Gastroesophageal sphincter (tissue), 3 donors: ENCODE data around the gene MAP4K2.

Source experiments
- POLR2A ChIP-seq, 2 donors: fragments of 450-650 bp; IDR thresholded peaks; one replicate each; pipeline ENCODE4 v1.6.1; 2017; ENCODE audit warnings: antibody characterized with exemption in 2 of 2, mild to moderate bottlenecking in 2 of 2, moderate library complexity in 1 of 2
- TF ChIP-seq, protein P1 (sequence below), 4 experiments: fragments of 200-600 bp in 2 of 4; fragments of 450-650 bp in 2 of 4; sonication (generic) in 1 of 4; IDR thresholded peaks; one replicate each; pipeline ENCODE4 v1.5.1; 2017 to 2019; ENCODE audit warnings: antibody characterized with exemption in 4 of 4, mild to moderate bottlenecking in 2 of 4, moderate library complexity in 2 of 4

DNA sequence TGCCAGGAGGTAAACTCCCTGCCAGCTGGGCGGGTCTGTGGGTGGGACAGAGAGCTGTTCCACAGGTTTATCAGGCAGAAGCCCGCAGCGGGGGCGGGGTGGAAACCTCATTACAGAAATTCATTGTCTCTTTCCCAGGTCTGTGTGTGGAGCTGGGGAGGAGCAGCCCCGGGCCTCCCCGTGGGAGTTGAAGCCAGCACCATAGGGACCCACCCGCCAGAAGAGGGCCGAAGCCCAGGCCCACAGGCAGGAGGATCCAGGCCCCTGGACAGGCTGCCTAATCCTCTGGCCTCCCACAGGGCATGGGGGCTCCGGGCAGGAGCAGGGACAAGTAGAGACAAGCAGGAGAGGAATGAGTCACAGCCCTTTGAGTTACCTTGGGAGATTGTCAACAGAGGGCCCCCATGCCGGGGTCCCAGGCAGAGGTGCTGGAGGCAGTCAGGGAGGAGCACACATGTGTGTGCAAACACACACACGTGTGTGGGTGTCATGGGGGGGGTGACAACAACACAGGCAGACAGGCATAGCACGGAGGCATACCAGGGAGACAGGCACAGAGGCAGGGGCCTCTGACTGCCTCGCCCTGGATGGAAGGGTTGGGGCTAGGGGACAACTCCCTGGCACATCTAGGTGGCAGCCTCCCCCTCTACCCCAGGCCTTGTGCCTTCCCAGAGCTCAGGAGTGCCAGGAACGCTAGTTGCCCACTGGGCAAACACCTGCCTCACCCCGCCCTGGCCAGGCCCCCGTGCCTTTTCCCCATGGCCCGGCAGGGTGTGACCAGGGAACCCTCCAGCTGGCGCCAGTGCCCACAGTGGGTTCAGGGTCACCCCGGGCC, 40.1 kb upstream of the MAP4K2 start:
- no peak for TF ChIP-seq POLR2A (IDR thresholded peaks at IDR 0.05)
- TF ChIP-seq, protein P1, sequence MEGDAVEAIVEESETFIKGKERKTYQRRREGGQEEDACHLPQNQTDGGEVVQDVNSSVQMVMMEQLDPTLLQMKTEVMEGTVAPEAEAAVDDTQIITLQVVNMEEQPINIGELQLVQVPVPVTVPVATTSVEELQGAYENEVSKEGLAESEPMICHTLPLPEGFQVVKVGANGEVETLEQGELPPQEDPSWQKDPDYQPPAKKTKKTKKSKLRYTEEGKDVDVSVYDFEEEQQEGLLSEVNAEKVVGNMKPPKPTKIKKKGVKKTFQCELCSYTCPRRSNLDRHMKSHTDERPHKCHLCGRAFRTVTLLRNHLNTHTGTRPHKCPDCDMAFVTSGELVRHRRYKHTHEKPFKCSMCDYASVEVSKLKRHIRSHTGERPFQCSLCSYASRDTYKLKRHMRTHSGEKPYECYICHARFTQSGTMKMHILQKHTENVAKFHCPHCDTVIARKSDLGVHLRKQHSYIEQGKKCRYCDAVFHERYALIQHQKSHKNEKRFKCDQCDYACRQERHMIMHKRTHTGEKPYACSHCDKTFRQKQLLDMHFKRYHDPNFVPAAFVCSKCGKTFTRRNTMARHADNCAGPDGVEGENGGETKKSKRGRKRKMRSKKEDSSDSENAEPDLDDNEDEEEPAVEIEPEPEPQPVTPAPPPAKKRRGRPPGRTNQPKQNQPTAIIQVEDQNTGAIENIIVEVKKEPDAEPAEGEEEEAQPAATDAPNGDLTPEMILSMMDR (IDR thresholded peaks at IDR 0.05), result no peak
